ENCODE results near the gene FCMR.
"Not testable (repeated sequence)": the region's sequence is repeated elsewhere in the genome, so short reads cannot be mapped to it uniquely, and the experiment has no call there.

The FCMR gene

DNA sequence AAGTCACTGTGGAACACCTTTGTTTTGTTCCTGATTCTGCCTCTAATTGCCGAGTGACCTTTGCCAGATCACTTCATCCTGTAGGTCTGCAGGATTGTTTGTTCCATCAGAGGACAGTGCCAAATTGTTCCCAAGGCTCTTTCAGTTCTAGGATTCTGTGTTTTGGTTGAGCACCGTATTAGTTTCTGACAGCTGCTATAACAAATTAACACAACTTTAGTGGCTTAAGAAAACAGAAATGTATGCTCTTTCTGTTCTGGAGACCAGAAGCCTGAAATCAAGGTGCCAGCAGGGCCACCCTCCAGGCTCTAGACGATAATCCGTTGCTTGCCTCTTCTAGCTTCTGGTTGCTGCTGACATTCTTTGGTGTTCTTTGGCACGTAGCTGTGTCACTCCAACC, 27.9 kb upstream of the FCMR start:
- DNase-seq (ENCODE audit: low spot score), result no peak

DNA sequence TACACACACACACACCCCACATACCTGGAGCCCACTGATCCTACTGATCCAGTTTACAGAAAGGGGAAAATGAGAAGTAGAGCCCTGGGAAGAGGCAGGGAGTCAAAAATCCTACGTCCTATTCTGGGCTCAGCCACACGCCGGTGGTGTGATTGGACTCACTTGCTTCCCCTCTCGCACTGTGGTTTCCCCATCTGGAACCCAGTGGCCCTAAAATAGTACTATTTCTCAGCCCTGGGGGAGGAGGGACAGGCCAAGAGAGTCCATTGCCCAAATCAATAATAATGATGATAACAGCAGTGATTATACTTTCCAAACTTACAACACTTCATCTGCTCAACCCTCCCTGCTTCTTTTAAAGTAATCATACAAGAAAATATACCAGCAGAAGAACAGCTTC, 27.5 kb upstream of the FCMR start:
- DNase-seq (ENCODE audit: low spot score), result no peak

DNA sequence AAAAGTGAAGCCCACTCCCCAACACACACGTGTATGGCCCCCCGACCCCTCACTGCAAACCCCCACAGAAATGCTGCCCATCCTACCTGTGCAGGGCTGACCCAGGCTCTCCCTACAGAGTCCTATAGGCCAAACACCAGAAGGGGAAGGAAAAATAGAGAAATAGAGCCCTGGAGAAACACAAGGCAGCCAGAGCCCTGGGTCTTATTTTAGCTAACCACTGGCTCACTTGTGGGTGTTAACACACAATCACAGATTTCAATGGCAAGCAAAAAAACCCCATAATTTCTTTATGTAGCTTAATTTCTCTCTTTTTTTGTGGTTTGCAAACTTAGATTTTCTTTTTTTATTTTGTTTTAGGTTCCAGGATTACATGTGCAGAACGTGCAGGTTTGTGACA, 25.5 kb upstream of the FCMR start:
- DNase-seq (ENCODE audit: low spot score), result no peak

DNA sequence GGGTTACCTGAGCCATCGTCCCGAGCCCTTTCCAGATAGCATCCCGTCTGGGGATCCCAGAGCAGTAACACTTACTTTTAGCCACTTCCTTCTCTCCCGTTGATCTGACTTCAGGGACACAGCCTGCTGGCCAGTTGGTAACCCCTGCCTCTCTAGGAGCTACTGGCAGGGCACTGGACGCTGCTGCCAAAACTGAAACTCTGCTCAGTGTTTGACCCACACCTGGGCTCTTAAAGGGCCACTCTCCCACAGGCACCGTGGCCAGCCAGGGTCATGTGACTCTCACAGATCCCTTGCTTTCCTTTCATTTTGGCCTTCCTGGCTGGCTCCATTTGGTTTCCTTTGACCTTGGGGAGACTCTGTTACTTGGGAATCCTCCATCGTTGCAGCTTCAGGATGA, 24.5 kb upstream of the FCMR start, which contains the start of gene PIGR:
PIGR (minus strand) TSS at position 206 of the 400 bp plus-strand sequence. CDS start 5,935 bp downstream, outside the sequence.
- no peak for DNase-seq (ENCODE audit: low spot score)

DNA sequence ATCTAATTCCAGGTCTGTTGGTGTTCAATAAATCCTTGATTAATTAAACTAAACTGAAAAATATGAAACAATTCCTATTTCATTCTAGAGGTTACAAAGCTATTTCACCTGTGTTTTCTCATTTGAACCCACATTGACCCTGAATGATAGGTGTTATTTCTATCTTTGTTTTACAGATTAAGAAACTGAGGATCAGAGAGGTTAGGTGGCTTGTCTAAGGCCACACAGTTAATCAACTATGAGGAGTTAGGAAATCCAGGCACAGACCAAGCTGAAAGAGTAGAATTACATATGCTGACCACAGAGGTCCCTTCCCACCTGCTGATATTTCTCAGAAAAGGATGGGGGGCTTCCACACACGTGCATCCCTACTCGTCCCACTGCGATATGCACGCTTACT, 24.0 kb upstream of the FCMR start:
- no peak for DNase-seq (ENCODE audit: low spot score)

DNA sequence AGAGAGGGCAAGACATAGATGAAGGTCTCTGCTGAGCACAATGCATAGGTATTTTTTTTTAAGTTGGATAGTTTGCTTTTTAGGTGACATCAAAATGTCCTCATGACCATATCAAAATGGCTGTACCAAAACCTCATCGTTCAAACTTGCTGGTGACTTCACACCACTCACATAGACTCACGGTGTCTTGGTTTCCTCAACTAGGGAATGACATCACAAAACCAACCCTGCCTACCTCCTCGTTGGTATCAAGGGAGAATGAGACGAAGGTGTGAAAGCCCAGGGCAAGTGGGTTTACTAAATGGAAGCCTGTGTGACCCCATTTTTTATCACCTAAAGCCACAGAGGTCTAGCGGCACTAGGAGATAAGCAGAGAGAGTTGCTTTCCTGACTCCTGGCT, 23.0 kb upstream of the FCMR start:
- DNase-seq (ENCODE audit: low spot score), result no peak

DNA sequence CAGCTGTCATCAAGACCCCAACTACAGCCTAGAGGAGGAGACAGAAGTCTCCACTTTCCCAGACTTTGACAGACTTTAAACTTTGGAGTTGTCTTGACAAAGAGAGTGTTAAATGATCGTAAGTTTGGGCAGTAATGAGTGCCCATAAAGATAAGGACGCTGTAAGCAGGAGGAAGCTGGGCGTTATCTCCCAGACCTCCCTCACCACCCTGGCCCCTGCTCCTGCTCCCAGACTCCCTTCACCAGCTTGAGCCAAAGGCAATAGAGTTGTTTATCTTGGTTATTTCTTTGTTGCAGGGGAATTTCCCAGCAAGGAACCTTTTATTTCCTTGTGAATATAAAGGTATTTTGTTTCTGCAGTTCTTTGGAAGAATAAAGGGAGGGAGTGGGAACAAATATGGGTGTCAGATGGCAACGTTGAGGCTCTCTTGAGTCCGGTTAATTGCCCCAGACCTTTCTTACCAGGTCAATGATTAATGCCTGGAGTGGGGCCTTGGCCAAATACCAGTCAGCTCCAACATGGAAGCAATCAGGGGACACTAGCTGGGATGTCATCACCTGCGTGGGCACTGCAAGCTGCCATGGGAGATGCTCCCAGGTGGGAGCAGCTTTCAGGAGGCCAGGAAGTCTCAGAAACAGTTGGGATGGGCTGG, 20.2 kb upstream of the FCMR start:
- no peak for DNase-seq (ENCODE audit: low spot score)

DNA sequence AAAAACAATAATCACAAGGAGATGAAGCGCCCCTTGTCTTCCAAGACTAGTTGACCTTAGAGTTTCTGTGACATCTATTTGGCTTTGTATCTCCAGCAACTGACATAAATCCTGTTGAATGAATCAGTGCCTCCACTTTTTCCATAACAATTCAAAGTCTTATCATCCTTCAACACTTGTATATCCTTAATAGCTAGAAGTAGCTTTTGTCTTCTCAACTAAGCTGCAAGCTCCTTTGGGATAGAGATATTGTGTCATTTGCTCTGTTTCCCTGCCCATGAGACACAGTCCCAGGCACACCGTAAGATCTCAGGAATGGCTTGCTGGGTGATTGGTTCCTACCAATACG, 18.8 kb upstream of the FCMR start:
- no peak for DNase-seq (ENCODE audit: low spot score)

DNA sequence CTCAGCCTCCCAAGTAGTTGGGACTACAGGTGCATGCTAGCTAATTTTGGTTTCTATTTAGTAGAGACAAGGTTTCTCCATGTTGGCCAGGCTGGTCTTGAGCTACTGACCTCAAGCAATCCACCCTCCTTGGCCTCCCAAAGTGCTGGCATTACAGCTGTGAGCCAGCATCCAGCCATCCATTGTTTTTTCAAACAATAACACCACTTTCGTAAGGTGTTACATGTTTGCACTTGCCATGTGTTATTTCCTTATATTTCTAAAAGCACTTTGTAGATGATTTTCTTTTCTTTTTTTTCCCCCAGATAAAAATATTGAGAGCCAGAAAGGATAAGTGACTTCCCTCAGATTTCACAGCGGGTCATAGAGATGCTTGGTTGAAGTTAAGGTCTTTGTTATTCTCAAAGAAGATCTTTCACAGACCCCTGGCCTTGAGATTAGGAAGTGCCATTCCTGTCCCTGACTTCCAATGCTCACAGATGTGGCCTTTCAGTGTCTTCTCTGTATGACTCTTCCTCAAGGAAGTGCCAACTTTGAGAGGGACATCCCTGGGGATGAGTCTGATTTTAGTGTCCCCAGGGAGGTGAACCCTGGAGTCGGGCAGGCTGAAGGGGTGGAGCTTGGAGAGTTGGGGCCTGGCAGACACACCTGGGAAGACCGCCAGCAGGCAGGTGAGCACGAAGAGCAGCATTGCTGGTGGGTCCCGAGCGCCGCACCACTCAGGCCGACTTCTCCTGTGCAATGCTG, 18.3 kb upstream of the FCMR start:
- no peak for DNase-seq (ENCODE audit: low spot score)

DNA sequence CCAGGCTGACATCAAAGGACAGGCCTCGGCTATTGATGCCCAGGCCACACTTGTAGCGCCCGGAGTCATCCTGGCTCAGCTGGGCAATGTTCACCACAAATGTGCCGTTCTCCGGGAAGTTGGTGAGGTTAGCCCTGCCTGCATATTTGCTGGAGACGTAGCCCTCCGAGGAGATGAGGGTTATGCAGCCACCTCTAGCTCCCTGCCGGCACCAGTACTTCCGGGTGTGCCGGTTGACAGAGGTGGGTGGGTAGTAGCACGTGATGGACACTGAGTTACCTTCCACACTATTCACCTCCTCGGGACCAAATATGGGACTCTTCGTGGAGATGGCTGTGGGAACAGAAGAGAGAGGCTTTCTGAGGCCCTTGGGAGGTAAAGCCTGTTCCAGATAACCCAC, 17.4 kb upstream of the FCMR start:
- DNase-seq (ENCODE audit: low spot score), result no peak

DNA sequence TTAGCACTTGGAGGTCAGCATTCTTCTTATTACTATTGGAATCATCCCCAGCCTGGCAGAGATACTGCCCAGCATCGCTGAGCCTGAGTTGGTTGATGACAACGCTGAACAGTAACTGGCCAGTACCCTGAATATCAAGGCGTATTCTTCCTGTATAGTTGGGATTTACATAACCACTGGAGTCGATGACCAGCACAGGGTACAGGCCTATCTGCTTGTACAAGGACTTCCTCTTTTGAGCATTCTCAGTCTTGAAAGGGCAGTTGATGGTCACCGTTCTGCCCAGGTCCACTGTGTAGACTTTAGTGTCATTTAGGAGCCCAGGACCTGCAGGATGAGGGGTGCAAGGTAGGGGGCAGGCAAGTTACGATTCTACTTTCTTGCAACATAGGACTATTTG, 15.7 kb upstream of the FCMR start:
- no peak for DNase-seq (ENCODE audit: low spot score)

DNA sequence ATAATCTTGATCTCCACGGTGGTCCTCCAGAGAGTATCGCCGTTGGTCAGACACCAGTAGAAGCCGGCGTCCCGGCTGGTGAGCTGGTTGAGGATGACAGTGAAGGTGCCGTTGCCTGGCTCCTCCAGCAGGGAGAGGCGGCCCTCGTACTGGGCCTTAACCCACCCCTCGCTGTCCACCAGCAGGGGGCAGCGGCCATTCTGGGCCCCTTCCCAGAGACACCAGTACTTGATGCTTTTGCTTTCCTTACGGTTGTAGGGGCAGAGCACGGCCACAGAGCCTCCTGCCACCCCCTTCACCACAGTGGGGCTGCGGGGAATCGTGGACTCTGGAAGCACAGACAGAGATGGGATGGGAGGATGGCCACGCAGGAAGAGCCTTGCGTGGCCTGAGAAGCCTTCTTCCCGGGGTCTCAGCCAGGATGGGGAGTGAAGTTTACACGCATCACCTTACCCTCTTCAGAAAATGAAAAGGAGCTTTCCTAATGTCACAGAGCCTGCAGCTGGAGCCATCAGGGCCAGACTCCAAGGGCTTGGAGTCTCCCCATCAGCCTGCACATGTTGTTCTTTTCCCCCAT, 13.8 kb upstream of the FCMR start:
- peak; percentile 75 for DNase-seq (ENCODE audit: low spot score)

DNA sequence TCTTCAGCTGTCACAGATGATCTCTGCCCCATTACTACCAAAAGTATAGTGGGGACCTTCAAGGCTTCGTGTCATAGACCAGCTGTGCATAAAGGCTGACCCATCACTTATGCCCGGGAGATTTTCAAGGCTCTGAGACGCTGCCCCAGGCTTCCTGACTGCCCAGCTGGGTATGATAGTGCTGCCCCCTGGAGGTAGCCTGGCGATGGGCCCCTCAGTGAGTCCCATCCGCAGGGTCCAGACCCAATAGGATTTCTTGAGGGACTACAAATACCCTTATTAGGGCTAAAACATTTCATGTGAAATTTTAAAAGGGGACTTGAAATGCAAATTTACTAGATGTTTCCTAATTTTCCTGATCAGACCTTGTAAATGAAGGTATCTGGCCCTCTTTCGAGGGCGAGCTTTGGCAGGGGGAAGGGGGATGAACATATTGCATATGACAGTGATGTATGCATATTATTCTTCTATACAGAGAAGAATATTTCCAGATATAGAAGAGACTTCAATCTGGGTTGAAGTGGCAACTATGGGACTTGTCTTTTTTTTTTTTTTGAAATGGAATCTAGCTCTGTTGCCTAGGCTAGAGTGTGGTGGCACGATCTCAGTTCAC, 11.7 kb upstream of the FCMR start:
- peak; percentile 64 for DNase-seq (ENCODE audit: low spot score)

DNA sequence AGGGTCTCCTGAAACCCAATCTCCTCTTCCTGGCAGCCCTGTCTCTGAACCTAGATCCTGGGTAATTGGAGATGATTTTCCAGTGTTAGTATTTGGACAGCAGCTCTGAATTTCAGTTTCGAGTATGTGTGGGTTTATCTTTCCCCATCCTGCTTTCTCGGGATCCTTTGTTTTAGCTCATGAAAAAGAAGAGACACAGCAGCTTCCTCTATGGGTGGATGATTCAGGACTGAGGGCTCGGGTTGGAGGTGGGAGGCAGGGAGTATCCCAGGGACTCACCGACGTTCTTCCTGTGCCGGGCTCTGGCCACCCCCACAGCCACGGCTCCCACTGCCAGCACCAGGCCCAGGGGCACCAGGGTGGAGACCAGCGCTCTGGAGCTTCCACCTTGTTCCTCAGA, 10.4 kb upstream of the FCMR start:
- no peak for DNase-seq (ENCODE audit: low spot score)

DNA sequence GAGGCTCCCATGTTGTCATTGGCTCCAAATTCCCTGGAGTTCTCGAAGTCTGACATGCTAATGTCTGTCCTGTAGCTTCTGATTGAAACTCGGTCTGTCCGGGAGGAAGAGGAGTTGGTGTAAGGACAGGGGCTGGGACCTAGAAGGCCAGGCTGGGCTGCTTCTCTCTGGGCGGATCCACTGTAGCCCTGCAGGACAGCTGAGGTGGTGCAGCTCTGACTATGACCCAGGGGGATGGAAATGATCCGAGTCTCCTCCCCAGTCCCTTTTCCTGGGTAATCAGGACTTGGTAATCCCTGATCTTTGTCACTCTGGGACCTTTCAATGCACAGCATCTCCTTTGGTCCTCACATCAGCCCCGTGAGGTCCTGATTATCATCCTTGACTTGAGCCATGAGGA, 10.0 kb upstream of the FCMR start:
- no peak for DNase-seq (ENCODE audit: low spot score)

DNA sequence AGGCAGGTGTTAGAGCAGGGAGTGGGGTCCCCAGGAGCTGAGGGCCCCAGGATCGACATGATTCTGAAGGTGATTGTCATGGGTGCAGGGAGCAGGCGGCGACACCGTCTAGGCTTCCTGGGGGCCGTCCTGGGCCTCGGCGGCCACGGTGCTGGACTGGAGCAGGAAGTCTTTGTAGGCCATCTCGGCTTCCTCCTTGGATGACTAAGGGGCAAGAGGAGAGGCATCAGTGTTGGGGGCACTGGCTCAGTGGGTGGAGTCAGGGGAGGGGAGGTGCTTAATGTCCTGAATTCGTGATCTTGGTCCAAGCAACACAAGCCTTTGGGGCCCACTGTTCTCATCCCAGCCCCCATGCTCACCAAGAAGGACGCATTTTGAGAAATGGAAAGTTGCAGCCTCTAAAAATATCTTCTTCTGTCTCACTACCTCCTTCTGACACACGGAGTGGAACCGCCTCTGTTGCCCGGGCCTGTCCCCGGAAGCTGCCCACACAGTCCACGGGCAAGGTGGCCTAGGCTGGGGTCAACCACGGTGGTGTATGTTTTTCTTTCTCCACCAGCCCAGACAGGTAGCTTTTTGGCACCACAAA, 8.6 kb upstream of the FCMR start:
- DNase-seq (ENCODE audit: low spot score), result no peak

DNA sequence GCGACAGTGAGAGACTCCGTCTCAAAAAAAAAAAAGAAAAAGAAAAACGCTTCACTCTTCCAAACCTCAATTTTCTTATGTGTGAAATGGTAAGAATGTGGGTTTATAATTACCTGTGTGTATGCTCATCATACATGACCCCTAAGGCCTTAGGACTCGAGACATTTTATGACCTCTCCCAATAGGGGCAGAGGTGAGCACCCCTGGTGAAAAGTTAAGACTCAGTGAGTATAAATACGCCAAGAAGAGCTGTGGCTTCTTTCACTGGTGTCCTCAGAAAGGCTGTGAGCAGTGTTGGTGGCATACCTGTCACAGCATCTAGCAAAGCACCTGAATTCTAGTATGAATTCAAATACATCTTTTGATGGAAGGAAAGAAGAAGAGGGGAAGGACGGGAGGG, 7.8 kb upstream of the FCMR start:
- DNase-seq (ENCODE audit: low spot score), result no peak

DNA sequence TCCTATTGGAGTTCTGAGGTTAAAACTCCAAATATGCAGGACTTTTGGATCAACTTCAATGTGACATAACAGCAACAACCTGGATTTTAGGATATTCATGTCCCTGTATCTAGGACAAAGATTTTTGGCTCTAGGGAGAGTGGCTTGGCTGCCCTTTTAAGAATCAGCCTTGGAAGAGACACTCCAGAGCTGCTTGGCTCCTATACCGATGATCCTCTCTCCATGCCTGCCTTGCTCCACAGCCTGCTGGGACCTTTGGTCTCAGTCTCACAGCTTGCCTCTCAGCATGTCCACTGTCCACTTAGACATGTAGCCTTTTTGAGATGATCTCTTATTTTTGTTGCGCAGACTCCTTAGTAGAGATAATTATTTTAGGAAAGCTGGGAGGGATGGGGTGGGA, 4.5 kb upstream of the FCMR start:
- no peak for DNase-seq (ENCODE audit: low spot score)

DNA sequence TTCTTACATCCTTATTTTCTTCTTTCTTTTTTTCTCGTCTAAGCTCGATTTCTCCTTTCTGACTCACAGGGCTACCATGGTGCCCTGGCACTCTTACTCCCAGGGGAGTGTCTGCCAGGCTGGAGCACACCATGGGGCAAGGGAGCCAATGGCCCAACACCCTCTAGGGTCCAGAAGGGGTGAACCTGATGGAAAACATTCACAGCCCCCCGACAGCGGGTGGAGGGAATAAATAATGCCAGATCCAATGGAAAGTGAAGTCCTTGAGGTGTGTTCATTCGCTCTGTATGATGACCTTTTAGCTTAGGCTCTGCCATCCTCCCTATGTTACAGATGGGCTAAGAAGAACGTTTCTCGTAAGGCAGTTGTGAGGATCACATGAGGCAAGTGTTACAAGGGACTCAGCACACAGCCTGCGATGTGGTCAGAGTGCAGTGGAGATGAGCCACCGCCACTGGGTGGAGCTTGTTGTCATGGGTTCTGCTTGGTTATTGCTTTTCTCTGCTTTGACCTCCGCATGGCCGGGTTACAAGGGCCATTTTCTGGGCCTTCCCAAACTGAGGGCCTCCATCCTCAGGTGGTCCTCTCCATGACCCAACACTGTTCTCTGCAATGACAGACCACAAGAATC, 3.5 kb upstream of the FCMR start:
- no peak for DNase-seq (ENCODE audit: low spot score)

DNA sequence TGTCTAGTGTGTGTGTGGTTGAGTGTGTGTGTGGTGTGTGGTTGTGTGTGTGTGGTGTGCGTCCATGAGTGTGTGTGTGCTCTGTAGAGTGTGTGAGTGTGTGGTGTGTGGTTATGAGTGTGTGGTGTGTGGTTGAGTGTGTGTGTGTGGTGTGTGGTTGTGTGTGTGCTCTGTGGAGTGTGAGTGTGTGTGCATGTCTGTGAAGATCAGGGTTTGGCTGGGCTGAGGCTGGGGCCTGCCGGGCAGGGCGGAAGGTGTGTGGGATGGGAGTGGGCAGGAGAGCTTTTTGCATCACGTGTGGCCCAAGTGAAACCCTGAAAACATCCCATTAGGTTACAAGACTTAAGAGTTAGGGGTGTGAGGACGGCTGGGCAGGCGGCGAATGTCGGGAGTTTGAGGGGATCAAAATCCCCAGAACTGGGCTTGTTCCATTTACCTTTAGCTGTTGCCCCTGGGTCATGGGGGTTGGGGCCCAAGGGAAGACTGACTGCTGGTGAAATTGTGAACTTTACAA, 2.9 kb upstream of the FCMR start:
- DNase-seq (ENCODE audit: low spot score), result no peak

DNA sequence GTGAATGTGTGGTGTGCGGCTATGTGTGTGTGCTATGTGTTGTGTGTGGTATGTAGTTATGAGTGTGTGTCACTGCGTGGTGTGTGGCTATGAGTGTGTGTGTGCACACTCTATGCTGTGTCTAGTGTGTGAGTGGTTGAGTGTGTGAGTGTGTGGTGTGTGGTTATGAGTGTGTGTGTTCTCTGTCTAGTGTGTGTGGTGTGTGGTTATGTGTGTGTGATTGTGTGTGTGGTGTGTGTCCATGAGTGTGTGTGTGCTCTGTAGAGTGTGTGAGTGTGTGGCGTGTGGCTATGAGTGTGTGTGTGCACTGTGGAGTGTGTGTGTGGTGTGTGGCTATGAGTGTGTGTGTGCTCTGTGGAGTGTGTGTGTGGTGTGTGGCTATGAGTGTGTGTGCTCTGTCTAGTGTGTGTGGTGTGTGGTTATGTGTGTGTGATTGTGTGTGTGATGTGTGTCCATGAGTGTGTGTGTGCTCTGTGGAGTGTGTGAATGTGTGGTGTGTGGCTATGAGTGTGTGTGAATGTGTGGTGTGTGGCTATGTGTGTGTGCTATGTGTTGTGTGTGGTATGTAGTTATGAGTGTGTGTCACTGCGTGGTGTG, 2.3 kb upstream of the FCMR start:
- DNase-seq (ENCODE audit: low spot score), result not testable (repeated sequence)

All from ecto neural progenitor cell (in vitro differentiated cells).